ENCODE results near the gene IPO11. TPM values are rescaled to one million over a fixed set of nuclear protein-coding genes. Genes with fewer than 3 reads are reported as not detected.
A peak's percentile ranks its signal among the peaks of the same experiment; 100 is the strongest.

Gene IPO11
- total and polyA plus RNA-seq, 2 experiments from 2014 or later, result 18.7 to 64.7 TPM

DNA sequence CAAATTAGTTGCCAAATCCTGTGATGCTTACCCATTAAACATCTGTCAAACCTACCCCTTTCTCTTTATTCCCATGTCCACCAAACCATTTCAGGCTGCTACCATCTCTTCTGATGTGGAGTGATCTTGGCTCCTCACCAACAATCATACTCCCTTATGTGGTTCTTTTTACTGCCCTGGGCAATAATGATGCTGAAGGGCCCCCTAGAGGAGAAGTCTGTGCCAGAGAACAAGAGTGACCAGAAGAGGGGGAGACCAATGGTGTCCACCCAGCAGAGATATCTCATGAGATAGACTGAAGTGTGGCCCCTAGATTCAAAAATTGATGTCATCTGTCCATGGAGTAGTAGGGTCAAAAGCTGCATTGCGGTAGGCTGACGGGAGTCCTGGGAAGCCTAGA lies 176.9 kb downstream of the IPO11 start:
- no peak overlapping the region for H3K27ac ChIP-seq (ENCODE audit: low read depth)
- H3F3A ChIP-seq (replicated peaks; ENCODE audit: low read depth), result no peaks in the 10 kb centered on the region
- H3K4me3 ChIP-seq, result no peak overlapping the region
- no peaks in the 10 kb centered on the region for H3K79me2 ChIP-seq (replicated peaks; ENCODE audit: insufficient read depth)
- H3K27ac Mint-ChIP-seq, result no peak overlapping the region
- peaks cover 11% of the 10 kb centered on the region for H3K4me1 ChIP-seq (ENCODE audit: insufficient read depth)
- H3K4me3 Mint-ChIP-seq, result no peak overlapping the region
- H3K27me3 ChIP-seq (ENCODE audit: insufficient read depth), result no peaks in the 10 kb centered on the region
- H2AFZ ChIP-seq, result no peak overlapping the region
- TF ChIP-seq, protein P1, sequence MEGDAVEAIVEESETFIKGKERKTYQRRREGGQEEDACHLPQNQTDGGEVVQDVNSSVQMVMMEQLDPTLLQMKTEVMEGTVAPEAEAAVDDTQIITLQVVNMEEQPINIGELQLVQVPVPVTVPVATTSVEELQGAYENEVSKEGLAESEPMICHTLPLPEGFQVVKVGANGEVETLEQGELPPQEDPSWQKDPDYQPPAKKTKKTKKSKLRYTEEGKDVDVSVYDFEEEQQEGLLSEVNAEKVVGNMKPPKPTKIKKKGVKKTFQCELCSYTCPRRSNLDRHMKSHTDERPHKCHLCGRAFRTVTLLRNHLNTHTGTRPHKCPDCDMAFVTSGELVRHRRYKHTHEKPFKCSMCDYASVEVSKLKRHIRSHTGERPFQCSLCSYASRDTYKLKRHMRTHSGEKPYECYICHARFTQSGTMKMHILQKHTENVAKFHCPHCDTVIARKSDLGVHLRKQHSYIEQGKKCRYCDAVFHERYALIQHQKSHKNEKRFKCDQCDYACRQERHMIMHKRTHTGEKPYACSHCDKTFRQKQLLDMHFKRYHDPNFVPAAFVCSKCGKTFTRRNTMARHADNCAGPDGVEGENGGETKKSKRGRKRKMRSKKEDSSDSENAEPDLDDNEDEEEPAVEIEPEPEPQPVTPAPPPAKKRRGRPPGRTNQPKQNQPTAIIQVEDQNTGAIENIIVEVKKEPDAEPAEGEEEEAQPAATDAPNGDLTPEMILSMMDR (conservative IDR thresholded peaks at IDR 0.05; ENCODE audit: low read depth in 2 of 2), result peak; percentile 37 to 48; a peak in 3 of 4 replicates
- no peak for TF ChIP-seq ZNF331 (CRISPR knock-in tag; IDR thresholded peaks at IDR 0.05; ENCODE audit: low read depth)
- TF ChIP-seq, protein P2, sequence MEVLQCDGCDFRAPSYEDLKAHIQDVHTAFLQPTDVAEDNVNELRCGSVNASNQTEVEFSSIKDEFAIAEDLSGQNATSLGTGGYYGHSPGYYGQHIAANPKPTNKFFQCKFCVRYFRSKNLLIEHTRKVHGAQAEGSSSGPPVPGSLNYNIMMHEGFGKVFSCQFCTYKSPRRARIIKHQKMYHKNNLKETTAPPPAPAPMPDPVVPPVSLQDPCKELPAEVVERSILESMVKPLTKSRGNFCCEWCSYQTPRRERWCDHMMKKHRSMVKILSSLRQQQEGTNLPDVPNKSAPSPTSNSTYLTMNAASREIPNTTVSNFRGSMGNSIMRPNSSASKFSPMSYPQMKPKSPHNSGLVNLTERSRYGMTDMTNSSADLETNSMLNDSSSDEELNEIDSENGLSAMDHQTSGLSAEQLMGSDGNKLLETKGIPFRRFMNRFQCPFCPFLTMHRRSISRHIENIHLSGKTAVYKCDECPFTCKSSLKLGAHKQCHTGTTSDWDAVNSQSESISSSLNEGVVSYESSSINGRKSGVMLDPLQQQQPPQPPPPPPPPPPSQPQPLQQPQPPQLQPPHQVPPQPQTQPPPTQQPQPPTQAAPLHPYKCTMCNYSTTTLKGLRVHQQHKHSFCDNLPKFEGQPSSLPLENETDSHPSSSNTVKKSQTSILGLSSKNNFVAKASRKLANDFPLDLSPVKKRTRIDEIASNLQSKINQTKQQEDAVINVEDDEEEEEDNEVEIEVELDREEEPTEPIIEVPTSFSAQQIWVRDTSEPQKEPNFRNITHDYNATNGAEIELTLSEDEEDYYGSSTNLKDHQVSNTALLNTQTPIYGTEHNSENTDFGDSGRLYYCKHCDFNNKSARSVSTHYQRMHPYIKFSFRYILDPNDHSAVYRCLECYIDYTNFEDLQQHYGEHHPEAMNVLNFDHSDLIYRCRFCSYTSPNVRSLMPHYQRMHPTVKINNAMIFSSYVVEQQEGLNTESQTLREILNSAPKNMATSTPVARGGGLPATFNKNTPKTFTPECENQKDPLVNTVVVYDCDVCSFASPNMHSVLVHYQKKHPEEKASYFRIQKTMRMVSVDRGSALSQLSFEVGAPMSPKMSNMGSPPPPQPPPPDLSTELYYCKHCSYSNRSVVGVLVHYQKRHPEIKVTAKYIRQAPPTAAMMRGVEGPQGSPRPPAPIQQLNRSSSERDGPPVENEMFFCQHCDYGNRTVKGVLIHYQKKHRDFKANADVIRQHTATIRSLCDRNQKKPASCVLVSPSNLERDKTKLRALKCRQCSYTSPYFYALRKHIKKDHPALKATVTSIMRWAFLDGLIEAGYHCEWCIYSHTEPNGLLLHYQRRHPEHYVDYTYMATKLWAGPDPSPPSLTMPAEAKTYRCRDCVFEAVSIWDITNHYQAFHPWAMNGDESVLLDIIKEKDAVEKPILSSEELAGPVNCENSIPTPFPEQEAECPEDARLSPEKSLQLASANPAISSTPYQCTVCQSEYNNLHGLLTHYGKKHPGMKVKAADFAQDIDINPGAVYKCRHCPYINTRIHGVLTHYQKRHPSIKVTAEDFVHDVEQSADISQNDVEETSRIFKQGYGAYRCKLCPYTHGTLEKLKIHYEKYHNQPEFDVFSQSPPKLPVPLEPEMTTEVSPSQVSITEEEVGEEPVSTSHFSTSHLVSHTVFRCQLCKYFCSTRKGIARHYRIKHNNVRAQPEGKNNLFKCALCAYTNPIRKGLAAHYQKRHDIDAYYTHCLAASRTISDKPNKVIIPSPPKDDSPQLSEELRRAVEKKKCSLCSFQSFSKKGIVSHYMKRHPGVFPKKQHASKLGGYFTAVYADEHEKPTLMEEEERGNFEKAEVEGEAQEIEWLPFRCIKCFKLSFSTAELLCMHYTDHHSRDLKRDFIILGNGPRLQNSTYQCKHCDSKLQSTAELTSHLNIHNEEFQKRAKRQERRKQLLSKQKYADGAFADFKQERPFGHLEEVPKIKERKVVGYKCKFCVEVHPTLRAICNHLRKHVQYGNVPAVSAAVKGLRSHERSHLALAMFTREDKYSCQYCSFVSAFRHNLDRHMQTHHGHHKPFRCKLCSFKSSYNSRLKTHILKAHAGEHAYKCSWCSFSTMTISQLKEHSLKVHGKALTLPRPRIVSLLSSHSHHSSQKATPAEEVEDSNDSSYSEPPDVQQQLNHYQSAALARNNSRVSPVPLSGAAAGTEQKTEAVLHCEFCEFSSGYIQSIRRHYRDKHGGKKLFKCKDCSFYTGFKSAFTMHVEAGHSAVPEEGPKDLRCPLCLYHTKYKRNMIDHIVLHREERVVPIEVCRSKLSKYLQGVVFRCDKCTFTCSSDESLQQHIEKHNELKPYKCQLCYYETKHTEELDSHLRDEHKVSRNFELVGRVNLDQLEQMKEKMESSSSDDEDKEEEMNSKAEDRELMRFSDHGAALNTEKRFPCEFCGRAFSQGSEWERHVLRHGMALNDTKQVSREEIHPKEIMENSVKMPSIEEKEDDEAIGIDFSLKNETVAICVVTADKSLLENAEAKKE (CRISPR knock-in tag; IDR thresholded peaks at IDR 0.05), result no peak
- peaks cover 21% of the 10 kb centered on the region; the same call in 2 of the 3 replicates for H3K36me3 Mint-ChIP-seq (ENCODE audit: low read depth)
- H3K9me2 ChIP-seq (ENCODE audit: insufficient read depth), result peaks cover 4% of the 10 kb centered on the region; the same call in 1 of the 2 replicates
- peaks cover 5% of the 10 kb centered on the region; the same call in 1 of the 2 replicates for H3K36me3 ChIP-seq (ENCODE audit: insufficient read depth)
- DNase-seq (ENCODE audit: low spot score), result no peak
- no peaks in the 10 kb centered on the region for H4K20me1 ChIP-seq (replicated peaks; ENCODE audit: insufficient read depth)
- H3K9me3 Mint-ChIP-seq, result no peaks in the 10 kb centered on the region
- no peaks in the 10 kb centered on the region for H3K27me3 Mint-ChIP-seq (ENCODE audit: insufficient read depth, low read depth, poor library complexity)
- no peak overlapping the region for H3K4me2 ChIP-seq
- ATAC-seq, result no peak; the same call in 2 of the 3 replicates
- H3K4me1 Mint-ChIP-seq, result peaks cover 14% of the 10 kb centered on the region

GRCh38 chr5:62590387-62590786 lies 177.8 kb downstream of the IPO11 start:
- Histone ChIP-seq H3K4me2 (no peak overlapping the region), H3K36me3 (ENCODE audit: insufficient read depth) (peaks cover 5% of the 10 kb centered on the region; the same call in 1 of the 2 replicates), H2AFZ (no peak overlapping the region), H3K27ac (ENCODE audit: low read depth) (no peak overlapping the region), H3K9me2 (ENCODE audit: insufficient read depth) (peaks cover 4% of the 10 kb centered on the region; the same call in 1 of the 2 replicates), H3K79me2 (replicated peaks; ENCODE audit: insufficient read depth) (no peaks in the 10 kb centered on the region), H3K4me3 (no peak overlapping the region), H3F3A (replicated peaks; ENCODE audit: low read depth) (no peaks in the 10 kb centered on the region), H3K4me1 (ENCODE audit: insufficient read depth) (peaks cover 16% of the 10 kb centered on the region), H4K20me1 (replicated peaks; ENCODE audit: insufficient read depth) (no peaks in the 10 kb centered on the region), H3K27me3 (ENCODE audit: insufficient read depth) (no peaks in the 10 kb centered on the region)
- ATAC-seq (no peak), DNase-seq (ENCODE audit: low spot score) (no peak)
- Mint-ChIP-seq H3K4me1 (peaks cover 21% of the 10 kb centered on the region), H3K27me3 (ENCODE audit: insufficient read depth, low read depth, poor library complexity) (no peaks in the 10 kb centered on the region), H3K36me3 (ENCODE audit: low read depth) (peaks cover 21% of the 10 kb centered on the region; the same call in 2 of the 3 replicates), H3K9me3 (no peaks in the 10 kb centered on the region), H3K27ac (no peak overlapping the region), H3K4me3 (no peak overlapping the region)
- TF ChIP-seq NANOG (IDR thresholded peaks at IDR 0.05; ENCODE audit: borderline replicate concordance), result no peak
- no peak for TF ChIP-seq POLR2AphosphoS5 (IDR thresholded peaks at IDR 0.05; ENCODE audit: low read depth)
- TF ChIP-seq EZH2phosphoT487 (IDR thresholded peaks at IDR 0.05; ENCODE audit: unreplicated experiment), result no peak
- TF ChIP-seq, protein P3, sequence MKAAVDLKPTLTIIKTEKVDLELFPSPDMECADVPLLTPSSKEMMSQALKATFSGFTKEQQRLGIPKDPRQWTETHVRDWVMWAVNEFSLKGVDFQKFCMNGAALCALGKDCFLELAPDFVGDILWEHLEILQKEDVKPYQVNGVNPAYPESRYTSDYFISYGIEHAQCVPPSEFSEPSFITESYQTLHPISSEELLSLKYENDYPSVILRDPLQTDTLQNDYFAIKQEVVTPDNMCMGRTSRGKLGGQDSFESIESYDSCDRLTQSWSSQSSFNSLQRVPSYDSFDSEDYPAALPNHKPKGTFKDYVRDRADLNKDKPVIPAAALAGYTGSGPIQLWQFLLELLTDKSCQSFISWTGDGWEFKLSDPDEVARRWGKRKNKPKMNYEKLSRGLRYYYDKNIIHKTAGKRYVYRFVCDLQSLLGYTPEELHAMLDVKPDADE (IDR thresholded peaks at IDR 0.05), result no peak
- TF ChIP-seq JUNB (IDR thresholded peaks at IDR 0.05; ENCODE audit: unreplicated experiment), result no peak
- TF ChIP-seq ZNF331 (CRISPR knock-in tag; IDR thresholded peaks at IDR 0.05; ENCODE audit: low read depth), result no peak
- TF ChIP-seq REST (IDR thresholded peaks at IDR 0.05; ENCODE audit: unreplicated experiment), result no peak

All from GM23338 (cell line).